H1 (cell line): ENCODE measurements around the gene BARX2. TPM values are rescaled to one million over a fixed set of nuclear protein-coding genes. Genes with fewer than 3 reads are reported as not detected.

ENCODE experiments used
- CREB1 ChIP-seq: IDR thresholded peaks from 2 replicates; pipeline ENCODE4 v1.6.1; 2012; ENCODE audit warnings: inconsistent platforms
- KDM1A ChIP-seq: fragments of 200-600, 300-600 bp; sonication (generic); IDR thresholded peaks from 2 replicates; pipeline ENCODE4 v1.7.1; 2016; ENCODE audit warnings: mild to moderate bottlenecking, low read length, borderline replicate concordance
- KDM5A ChIP-seq: fragments of 200-600 bp; IDR thresholded peaks from 2 replicates; pipeline ENCODE4 v1.7.1; 2012; ENCODE audit warnings: mild to moderate bottlenecking, low read length, inconsistent platforms, mixed read lengths
- POLR2A ChIP-seq, 2 experiments: IDR thresholded peaks; 1 replicate in 1 of 2; 2 replicates in 1 of 2; pipeline ENCODE4 v1.6.1; 2011; ENCODE audit warnings: low read depth in 2 of 2, low read length in 2 of 2, mild to moderate bottlenecking in 2 of 2; ENCODE audit errors: control extremely low read depth in 1 of 2
- POU5F1 ChIP-seq: IDR thresholded peaks from 2 replicates; pipeline ENCODE4 v1.6.1; 2011; ENCODE audit warnings: low read depth, mild to moderate bottlenecking, low read length, moderate library complexity
- TAF1 ChIP-seq: IDR thresholded peaks from 2 replicates; pipeline ENCODE4 v1.6.1; 2011; ENCODE audit warnings: mild to moderate bottlenecking, low read depth, low read length
- polyA plus RNA-seq, 7 experiments: library from polyadenylated mRNA; depleted of rRNA in 3 of 7; stranded (reverse) in 5 of 7; unstranded in 2 of 7; fragments of >200 nt in 5 of 7; fragments of 200-250 nt in 2 of 7; gene quantifications; 1 replicate in 5 of 7; 2 replicates in 1 of 7; 4 replicates in 1 of 7; pipeline versions ENCODE4 v1.2.1 to v1.2.3, GENCODE V29; 2011 to 2013; ENCODE audit warnings: missing spikeins in 2 of 7, mixed read lengths in 2 of 7
- total RNA-seq: library from RNA; stranded (reverse); fragmentation: NEBNext Ultra II Directional; extraction: Animal tissue kit (Norgen Biotek cat#: 25700); gene quantifications from 2 replicates; pipeline ENCODE4 v1.2.1, GENCODE V29; 2021

The BARX2 gene
- total and polyA plus RNA-seq, 2 of the 8 experiments (the other 6 are each of a cell fraction or from before 2014, with no cell fraction given) = not detected

- TF ChIP-seq KDM5A (no peak), POU5F1 (no peak), CREB1 (no peak), TAF1 (no peak), KDM1A (no peak), POLR2A (IDR thresholded peaks at IDR 0.05; ENCODE audit: control extremely low read depth in 1 of 2, low read depth in 2 of 2, low read length in 2 of 2) (no peak)
- TF ChIP-seq, all 59 proteins: peak for 0
Observed at GRCh38 chr11:129352676-129353075, 23.0 kb upstream of the BARX2 start (continued).
